Tibial nerve (tissue), 4 donors: ENCODE data around the gene AQP1. TPM values are rescaled to one million over a fixed set of nuclear protein-coding genes. Genes with fewer than 3 reads are reported as not detected.

Experiments
- DNase-seq, 2 donors: peaks; one replicate each; pipeline ENCODE4 v3.0.0-alpha.2; 2019; ENCODE audit warnings: low spot score in 2 of 2
- H3K27ac ChIP-seq, 4 donors: fragments of 200-600 bp; sonication (generic) in 3 of 4; one replicate each; pipeline ENCODE4 v1.5.1; 2017 to 2019; ENCODE audit warnings: mild to moderate bottlenecking in 1 of 4
- H3K27me3 ChIP-seq, 2 donors: fragments of 200-600 bp; sonication (generic) in 1 of 2; one replicate each; pipeline versions ENCODE4 v1.5.1 to v1.6.0; 2017 to 2019
- H3K36me3 ChIP-seq, 3 donors: fragments of 200-600 bp; sonication (generic); one replicate each; pipeline ENCODE4 v1.5.1; 2018 to 2019
- H3K4me1 ChIP-seq, 4 donors: fragments of 200-600 bp; sonication (generic) in 3 of 4; one replicate each; pipeline ENCODE4 v1.5.1; 2017 to 2019
- H3K4me3 ChIP-seq, 4 donors: fragments of 200-600 bp; sonication (generic) in 3 of 4; one replicate each; pipeline ENCODE4 v1.5.1; 2017 to 2019; ENCODE audit warnings: mild to moderate bottlenecking in 1 of 4, moderate library complexity in 1 of 4
- H3K9me3 ChIP-seq, 4 donors: fragments of 200-600 bp; sonication (generic) in 3 of 4; one replicate each; pipeline ENCODE4 v1.5.1; 2017 to 2019
- CTCF ChIP-seq, 5 experiments: fragments of 200-600 bp in 3 of 5; fragments of 450-650 bp in 2 of 5; sonication (generic) in 3 of 5; IDR thresholded peaks; one replicate each; pipeline ENCODE4 v1.5.1; 2016 to 2019; ENCODE audit warnings: antibody characterized with exemption in 5 of 5, mild to moderate bottlenecking in 3 of 5, moderate library complexity in 2 of 5
- EP300 ChIP-seq, 2 donors: sonication (generic); formaldehyde crosslinking; IDR thresholded peaks; one replicate each; pipeline ENCODE4 v1.6.1; 2017; ENCODE audit warnings: antibody characterized with exemption in 2 of 2, mild to moderate bottlenecking in 1 of 2
- POLR2A ChIP-seq, 2 donors: fragments of 450-650 bp; IDR thresholded peaks; one replicate each; pipeline ENCODE4 v1.6.1; 2017; ENCODE audit warnings: antibody characterized with exemption in 2 of 2, mild to moderate bottlenecking in 2 of 2, moderate library complexity in 2 of 2
- WGBS, 2 donors: methylation state at CpG; one replicate each; pipeline ENCODE4 v1.1.5; 2018; 5-methylcytosine and 5-hydroxymethylcytosine counted together
- total RNA-seq, 4 donors: library from RNA; depleted of rRNA; stranded (reverse); fragments of >200 nt; gene quantifications; one replicate each; pipeline ENCODE4 v1.1.0, GENCODE V29; 2016

Gene AQP1
- total RNA-seq, 4 donors from 2014 or later, result 352 to 818 (median 624) TPM

DNA sequence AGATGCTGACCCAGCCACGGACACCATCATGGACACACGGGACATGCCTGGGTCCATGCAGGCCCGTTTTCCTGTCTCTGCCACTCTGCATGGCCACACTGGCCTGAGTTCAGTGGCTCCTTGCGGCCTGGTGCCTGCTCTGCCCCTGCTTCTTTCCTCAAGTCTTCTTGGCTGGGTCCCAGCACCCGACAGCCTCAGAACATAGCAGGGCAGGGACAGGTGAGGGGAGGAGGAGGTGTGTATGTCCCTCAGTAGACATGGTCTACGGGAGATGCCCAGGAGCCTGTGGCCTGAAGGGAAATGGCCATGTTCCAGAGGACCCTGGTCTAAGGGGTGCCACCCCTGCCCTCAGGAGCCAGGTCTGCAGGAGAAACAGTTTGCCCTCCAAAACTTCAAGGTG lies 2.2 kb upstream of the AQP1 start:
- H3K27me3 ChIP-seq, result no peaks in the 10 kb centered on the region
- H3K4me1 ChIP-seq, result peaks cover 0 to 97% (median 35%) of the 10 kb centered on the region in 4 donors
- TF ChIP-seq EP300 (IDR thresholded peaks at IDR 0.05) (no peak), POLR2A (IDR thresholded peaks at IDR 0.05) (no peak), CTCF (IDR thresholded peaks at IDR 0.05) (no peak)
- H3K36me3 ChIP-seq, result no peaks in the 10 kb centered on the region
- 93 to 94% methylated on average over 3 to 6 of the region's 6 CpGs for WGBS, 2 donors
- DNase-seq, result no peak
- peak overlapping the region in 2 of 4 donors; percentile 65 to 75 for H3K27ac ChIP-seq
- no peak overlapping the region for H3K4me3 ChIP-seq
- no peaks in the 10 kb centered on the region for H3K9me3 ChIP-seq

DNA sequence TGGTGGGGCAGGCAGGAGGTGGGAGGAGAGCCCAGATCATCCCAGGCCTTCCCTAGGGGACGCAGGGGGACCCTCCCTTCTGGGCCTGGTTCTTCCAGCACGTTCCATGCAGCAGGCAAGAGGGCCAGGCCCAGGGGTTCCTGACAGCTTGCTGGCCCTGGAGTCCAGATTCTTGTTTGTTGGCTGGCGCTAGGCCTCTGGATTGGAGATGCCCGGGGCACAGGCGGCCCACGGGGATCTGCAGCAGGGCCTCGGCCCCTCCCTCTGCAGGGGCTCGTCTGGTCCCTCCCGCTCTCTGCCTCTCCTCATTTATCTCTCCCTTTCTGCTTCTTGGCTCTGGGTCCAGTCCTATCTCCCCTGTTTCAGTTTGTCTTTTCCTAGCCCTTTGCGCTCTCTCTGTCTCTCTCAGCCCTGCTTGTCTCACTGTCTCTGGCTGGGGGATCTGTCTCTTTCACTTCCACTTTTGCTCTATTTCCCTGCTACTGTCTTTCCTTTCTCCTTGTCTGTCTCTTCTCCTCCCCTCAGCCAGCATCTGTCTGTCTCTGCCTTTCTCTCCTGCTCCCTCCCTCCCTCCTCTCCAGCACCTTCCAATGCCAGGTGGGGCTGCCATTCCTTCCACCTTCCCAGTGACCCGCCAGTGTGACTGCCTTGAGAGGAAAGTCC lies 1.1 kb upstream of the AQP1 start:
- Histone ChIP-seq H3K4me3 (no peak overlapping the region), H3K9me3 (no peaks in the 10 kb centered on the region), H3K36me3 (no peaks in the 10 kb centered on the region), H3K4me1 (peaks cover 0 to 97% (median 38%) of the 10 kb centered on the region in 4 donors), H3K27ac (peak overlapping the region in 3 of 4 donors; percentile 60 to 75 (median 65)), H3K27me3 (no peaks in the 10 kb centered on the region)
- no peak for DNase-seq
- 52 to 68% methylated on average over 10 to 11 of the region's 11 CpGs for WGBS, 2 donors
- TF ChIP-seq CTCF (IDR thresholded peaks at IDR 0.05) (no peak), POLR2A (IDR thresholded peaks at IDR 0.05) (no peak), EP300 (IDR thresholded peaks at IDR 0.05) (no peak)

GRCh38 chr7:30911133-30911532 lies 520 bp upstream of the AQP1 start:
- Histone ChIP-seq H3K27ac (peak overlapping the region in 3 of 4 donors; percentile 60 to 75 (median 65)), H3K4me3 (peak overlapping the region in 1 of 4 donors; percentile 49), H3K4me1 (peaks cover 0 to 97% (median 35%) of the 10 kb centered on the region in 4 donors), H3K9me3 (no peaks in the 10 kb centered on the region), H3K27me3 (no peaks in the 10 kb centered on the region), H3K36me3 (no peaks in the 10 kb centered on the region)
- TF ChIP-seq CTCF (IDR thresholded peaks at IDR 0.05), result no peak
- TF ChIP-seq POLR2A (IDR thresholded peaks at IDR 0.05), result no peak
- TF ChIP-seq EP300 (IDR thresholded peaks at IDR 0.05), result no peak
- 65 to 79% methylated on average over 4 to 9 of the region's 11 CpGs for WGBS, 2 donors
- DNase-seq, result no peak

DNA sequence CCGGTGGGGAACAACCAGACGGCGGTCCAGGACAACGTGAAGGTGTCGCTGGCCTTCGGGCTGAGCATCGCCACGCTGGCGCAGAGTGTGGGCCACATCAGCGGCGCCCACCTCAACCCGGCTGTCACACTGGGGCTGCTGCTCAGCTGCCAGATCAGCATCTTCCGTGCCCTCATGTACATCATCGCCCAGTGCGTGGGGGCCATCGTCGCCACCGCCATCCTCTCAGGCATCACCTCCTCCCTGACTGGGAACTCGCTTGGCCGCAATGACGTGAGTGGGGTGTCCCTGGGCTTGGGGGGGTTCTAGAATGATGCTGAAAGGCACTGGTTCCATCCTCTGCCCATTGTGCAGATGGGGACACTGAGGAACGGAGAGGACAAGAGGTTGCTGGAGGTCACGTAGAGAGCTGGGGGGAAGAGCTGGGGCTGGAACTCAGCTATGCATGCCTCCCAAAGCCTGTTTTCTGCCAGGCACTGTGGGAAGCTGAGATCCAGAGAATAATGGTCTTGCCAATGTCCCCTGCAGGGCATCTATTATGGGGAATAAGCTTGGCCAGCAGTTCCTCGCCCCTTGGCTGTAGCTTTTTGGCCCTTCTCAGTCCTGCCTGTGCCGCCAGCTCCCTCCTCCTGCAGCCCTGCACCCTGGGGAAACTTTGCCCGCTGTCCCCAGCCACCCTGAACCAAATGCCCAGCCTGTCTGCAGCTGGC lies 523 bp downstream of the AQP1 start:
- no peak for TF ChIP-seq POLR2A (IDR thresholded peaks at IDR 0.05)
- TF ChIP-seq CTCF (IDR thresholded peaks at IDR 0.05), result no peak
- TF ChIP-seq EP300 (IDR thresholded peaks at IDR 0.05), result no peak
- peak overlapping the region in 3 of 4 donors; percentile 60 to 75 (median 65) for H3K27ac ChIP-seq
- 68 to 78% methylated on average over 20 to 22 of the region's 26 CpGs for WGBS, 2 donors
- no peaks in the 10 kb centered on the region for H3K27me3 ChIP-seq
- DNase-seq, result no peak
- H3K4me3 ChIP-seq, result peak overlapping the region; percentile 19 to 49 (median 26)
- H3K9me3 ChIP-seq, result no peaks in the 10 kb centered on the region
- H3K4me1 ChIP-seq, result peaks cover 0 to 96% (median 25%) of the 10 kb centered on the region in 4 donors
- no peaks in the 10 kb centered on the region for H3K36me3 ChIP-seq

DNA sequence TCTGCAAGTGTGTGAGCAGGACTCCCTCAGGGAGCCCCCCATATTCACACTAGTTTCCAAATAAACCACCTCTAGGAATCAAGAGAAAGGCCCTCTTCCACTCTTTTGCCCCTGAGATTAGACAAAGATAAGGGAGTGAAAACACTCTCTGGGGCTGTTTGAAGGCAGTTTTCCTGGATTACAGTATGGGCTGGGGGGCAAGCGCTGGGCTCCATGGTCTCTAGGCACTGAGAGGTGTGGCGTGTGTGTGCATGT lies 1.0 kb downstream of the AQP1 start:
- no peak for DNase-seq
- TF ChIP-seq POLR2A (IDR thresholded peaks at IDR 0.05) (no peak), EP300 (IDR thresholded peaks at IDR 0.05) (no peak), CTCF (IDR thresholded peaks at IDR 0.05) (no peak)
- Histone ChIP-seq H3K4me3 (peak overlapping the region; percentile 14 to 49 (median 26)), H3K9me3 (no peaks in the 10 kb centered on the region), H3K27ac (peak overlapping the region in 2 of 4 donors; percentile 56 to 65), H3K27me3 (no peaks in the 10 kb centered on the region), H3K4me1 (peaks cover 0 to 95% (median 22%) of the 10 kb centered on the region in 4 donors), H3K36me3 (no peaks in the 10 kb centered on the region)
- WGBS, 2 donors, result 66 to 75% methylated on average over 2 of the region's 2 CpGs
